HG02588 (cell line): ENCODE results near the gene ENKD1.

Source experiments
- ATAC-seq: cut with Tn5 transposase; IDR thresholded peaks from one replicate; pipeline ENCODE4 v1.9.1; 2021; ENCODE audit warnings: mild to moderate bottlenecking, moderate library complexity; ENCODE audit not compliant: unreplicated experiment

Gene ENKD1

DNA sequence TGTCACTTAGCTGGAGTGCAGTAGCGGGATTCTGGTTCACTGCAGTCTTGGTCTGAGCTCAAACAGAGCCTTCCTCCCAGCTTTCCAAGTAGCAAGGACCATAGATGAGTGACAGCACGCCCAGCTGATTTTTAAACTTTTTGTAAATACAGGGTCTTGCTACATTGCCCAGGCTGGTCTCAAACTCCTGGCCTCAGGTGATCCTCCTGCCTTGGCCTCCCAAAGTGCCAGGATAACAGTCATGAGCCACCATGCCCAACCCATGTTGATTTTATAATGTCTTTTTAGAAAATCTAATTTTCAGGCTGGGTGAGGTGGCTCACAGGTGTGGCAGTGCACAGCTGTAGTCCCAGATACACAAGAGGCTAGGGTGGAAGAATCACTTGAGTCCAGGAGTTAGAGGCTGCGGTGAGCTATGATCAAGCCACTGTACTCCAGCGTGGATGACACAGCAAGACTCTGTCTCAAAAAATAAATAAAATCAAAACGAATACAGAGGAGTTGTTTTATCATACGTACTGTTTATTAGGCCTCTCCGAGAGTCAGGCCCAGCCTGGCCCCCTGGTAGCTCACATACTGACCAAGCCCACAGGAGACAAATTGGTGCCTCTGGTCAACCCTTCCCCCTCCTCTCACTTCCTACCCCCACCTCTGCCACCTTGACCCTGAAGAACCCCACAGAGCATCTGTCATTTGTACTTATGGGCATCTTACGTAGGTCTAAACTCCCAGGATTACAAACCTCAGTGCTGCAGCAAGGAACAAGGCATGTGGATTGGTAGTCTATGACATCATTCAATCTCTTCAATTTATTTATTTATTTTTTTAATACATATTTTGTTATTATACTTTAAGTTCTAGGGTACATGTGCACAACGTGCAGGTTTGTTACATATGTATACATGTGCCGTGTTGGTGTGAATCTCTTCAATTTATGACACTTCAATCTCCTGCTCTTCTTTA is 13.7 kb upstream of the ENKD1 start:
- ATAC-seq: no peak

DNA sequence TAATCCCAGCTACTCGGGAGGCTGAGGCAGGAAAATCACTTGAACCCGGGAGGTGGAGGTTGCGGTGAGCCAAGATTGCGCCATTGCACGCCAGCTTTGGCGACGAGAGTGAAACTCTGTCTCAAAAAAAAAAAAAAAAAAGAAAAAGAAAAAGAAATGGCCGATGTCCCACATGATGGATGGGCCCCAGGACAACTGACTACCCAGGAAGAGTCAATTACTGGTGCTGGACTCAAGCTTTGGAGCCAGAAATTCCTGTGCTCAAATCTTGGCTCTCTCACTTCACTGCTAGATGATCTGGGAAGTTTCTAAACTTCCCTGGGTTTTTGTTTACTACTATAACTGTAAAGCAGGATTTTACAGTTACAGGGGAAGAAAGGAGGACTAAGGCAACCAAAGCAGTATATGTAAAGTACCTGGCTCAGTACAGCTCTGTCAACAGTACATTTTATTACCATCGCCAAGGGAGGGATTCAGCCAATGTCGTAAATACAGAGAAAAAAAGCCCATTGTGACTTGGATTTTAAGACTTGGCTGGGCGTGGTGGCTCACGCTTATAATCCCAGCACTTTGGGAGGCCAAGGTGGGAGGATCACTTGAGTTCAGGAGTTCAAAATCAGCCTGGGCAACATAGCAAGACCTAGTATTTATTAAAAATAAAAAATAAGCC is 11.9 kb upstream of the ENKD1 start:
- ATAC-seq: no peak

DNA sequence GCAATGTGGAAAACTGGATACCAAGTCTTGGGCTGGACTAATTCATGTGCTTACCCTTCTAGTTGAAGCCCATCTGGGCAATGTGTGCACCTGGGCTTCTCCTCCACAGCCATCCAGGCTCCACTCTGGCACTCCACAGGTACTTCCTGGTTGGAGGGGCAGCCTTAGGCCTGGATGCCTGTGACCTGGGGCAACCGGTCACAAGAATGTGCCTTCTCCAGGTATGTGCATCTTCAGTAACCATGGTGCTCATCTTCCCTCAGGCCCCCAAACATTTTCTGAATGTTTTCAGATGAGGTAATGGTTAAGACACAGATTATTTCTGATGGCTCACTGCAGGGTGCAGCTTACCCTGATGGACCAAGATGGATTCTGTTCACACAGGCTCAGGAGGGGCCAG is 11.2 kb upstream of the ENKD1 start:
- no peak for ATAC-seq

DNA sequence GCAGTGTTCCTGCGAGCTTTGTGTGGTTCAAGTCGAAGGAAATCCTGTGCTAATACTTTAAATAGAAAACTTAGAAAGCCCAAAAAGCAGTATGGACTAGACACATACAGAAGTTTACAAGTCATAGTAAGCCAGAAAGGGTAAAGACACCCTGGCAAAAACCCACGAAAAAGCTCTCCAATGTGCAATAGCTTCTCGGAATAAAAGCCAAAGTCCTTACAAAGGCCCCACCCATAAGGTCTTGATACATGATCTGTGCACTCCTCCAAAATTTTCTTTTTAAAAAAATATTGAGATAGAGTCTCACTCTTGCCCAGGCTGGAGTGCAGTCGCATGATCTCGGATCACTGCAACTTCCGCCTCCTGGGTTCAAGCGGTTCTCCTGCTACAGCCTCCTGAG is 10.4 kb upstream of the ENKD1 start:
- ATAC-seq: no peak

DNA sequence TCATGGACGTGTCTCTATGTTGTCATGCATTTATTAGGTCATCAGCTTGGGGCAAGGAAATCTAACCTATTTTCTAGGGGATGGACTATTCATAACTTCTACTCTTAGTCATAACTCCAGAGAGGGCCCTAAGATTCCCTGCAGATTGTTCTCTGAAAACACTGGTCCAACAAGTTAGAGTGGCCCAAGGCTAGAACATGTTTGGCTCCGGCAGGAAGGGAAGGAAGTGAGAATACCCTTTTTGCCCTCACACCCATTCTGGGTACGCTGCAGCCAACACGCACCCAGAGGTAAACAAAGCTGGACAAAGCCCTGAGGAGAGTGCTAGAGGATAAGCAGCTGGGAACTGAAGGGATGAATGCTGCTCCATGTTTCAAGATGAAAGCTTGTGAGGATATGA is 10.0 kb upstream of the ENKD1 start:
- ATAC-seq: no peak

DNA sequence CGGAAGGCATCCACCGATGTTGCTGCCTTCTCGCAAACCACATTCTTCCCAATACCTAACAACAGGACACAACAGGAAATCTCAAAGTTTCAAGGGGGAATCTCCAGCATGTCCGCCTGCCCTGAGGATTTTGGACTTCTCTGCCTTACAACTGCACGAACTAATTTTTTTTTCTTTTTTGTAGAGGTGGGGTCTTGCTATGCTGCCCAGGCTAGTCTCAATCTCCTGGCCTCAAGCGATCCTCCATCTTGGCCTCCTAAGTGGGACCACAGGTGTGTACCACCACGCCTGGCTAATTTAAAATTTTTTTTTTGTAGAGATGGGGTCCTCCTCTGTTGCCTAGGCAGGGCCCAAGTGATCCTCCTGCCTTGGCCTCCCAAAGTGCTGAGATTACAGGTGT is 9.4 kb upstream of the ENKD1 start:
- ATAC-seq: no peak

DNA sequence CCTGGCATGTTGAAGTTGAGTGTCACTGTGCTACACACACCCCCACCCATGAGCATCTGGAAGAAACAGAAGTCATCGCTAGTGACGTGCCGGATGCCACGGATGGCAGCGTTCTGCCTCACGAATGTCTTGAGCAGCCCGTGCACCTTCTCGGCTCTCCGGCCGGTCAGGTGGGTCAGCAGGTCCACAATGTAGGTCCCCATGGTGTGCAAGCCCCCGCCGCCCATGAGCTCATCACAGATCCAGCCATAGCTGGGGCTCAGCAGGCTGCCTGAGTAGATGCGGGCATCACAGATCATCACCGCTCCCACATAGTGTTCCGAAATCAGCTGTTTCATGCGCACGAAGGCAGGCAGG is 9.0 kb upstream of the ENKD1 start:
- ATAC-seq: no peak

DNA sequence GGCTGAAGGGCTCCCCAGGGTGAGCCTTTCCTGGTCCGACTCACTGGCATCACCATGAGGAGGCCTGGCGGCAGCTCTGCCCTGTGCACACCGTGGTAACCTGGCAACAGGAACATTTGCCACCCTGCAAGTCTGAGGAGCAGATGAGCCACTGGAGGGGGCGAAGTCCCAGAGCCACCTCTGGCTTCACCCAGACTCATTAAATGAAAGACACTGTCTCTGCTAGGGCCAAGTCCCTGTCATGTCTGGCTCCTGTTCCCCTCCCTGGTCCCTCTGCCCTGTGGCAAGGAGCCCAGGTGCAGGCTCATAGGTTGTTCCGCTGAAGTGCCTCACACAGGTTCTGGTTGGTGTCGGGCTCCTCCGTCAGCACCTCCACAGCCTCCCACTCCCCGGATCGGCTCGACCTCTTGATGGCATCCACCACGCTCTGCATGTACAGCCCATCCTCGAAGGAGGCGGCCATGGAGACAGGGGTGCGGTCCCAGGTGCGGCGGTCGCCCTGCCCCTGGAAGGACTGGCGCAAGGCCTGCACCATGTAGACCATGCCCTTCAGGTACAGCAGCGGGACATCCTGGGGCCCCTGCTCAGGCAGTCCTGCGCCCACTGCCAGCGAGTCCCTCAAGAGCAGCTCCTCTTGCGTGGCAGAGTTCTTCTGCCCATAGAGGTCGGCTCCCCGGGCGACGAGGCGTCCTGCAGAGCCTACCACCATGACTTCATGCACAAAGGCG is 8.5 kb upstream of the ENKD1 start:
- ATAC-seq: no peak

DNA sequence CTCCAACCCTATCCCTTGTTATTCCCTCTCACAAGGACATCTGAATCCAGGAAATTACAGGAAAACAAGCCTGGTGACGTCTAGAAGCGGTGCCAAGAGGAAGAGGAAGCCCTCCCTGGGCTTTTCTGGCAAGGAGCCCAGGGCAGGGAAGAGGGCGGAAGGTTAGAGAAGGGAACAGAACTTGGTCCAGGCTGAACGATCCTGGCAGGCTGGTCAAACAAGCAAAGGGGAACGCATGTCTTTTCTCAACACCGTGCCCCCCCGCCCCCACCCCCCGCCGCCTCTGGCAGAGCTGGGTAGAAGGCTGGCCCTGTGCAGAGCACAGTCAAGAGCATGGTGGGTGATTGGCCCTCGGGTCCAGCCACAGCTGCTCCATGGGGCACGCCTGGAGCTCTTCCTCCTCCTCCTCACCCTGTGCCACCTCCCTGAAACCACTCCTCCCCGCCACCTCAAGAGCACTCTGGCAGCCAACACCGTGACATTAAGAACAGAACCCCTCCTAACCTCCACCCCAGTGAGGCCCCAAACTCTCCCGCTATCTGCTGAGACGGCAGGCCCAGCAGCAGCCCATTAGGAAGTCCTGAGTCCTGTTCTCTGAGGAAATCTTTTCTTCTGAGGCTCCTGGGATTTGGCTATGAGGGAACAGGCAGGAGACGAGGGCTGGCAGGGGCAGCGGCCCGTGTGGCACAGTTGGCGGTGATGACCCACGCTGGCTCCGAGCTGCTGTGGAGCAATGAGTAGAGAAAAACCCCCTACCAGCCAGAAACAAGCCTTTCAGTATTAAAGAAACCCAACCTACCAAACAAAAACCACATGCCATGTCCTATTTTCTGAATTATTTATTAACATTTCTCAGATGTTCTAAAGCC is 7.4 kb upstream of the ENKD1 start:
- ATAC-seq: no peak

DNA sequence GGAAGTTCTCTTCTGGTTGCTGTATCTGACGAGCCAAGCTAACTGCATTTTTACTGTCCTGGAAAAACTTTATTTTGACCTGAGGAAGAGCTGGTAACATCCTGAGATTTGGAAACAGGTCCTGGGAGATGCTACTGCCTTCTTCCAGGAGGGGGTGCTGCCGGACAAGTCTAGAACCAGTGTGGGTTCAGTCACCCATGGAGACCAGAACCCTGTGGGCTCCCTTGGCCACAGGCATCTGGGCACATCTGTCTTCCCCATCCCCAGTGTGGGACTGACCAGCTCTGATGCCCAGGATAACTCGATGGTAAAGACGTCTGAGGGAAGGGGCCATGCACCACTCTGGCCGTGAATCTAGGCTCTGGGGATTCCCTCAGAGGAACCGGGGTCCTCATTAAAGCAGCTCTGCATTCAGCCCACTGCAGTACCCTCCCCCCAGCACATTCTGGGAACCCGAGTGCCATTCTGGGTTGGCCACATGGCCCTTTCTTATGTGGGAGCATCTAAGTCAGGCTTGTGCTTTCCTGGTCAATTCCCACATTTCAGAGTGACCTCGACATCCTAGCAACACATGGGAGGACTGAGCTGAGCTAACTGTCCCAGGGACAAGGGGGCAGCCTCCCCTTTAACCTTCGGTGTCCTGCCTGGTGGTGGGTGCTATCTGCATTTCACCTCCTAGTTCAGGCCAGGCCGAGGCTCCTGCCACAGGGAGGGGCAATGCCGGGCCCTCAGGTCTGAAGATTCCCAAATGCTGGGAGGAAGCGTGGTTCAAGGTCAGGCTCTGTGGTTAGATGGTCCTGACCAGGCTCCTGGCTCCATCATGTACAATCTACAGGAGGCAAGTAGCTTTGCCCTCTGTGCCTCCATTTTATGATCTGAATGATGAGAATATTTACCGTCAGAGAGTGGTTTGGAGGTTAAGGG is 6.5 kb upstream of the ENKD1 start:
- no peak for ATAC-seq

DNA sequence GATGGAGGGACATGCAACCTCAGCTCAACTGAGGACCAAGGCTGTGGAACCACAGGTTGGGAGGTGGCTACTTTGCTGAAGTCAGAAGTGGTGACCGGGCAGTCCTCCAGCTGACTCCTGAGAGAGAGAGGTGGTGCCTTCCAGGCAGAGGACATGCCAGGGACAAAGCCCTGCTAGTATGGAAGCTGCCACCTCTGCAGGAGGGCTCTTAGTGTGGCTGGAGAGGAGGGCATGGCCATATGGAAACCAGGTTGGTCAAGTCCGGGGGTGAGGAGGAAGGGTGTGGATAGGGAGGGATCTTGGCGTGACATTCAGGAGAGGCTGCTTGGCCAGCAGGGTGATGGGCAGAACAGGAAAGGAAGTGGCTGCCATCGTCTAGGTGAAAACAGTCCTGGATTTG is 5.8 kb upstream of the ENKD1 start:
- ATAC-seq: no peak

DNA sequence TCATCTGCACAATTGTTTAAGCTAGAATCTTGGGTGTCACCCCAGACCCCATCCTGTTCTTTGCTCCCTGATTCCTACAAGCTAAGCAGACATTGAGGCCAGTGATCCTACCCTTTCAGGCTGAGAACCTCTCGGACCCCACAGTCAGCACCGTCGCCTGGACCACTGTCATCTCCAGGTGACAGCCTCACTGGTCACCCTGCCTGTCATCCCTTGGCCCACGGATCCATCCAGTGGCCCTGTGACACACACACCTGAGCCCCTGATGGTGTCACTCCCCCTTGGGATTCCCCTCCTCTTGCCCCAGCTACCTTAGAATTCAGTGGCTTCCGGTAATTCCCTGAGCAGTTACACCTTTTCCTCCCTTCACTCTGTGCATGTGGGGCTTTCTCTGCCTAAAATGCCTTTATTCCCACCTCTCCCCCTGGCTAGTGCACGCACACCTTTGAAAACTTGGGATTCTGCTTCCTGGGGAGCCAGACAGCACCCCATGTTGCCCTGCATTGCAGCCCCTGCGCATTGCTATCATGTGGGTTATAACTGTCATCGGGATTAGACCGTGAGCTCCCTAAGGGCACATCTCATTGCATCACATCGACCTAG is 3.0 kb upstream of the ENKD1 start:
- no peak for ATAC-seq

DNA sequence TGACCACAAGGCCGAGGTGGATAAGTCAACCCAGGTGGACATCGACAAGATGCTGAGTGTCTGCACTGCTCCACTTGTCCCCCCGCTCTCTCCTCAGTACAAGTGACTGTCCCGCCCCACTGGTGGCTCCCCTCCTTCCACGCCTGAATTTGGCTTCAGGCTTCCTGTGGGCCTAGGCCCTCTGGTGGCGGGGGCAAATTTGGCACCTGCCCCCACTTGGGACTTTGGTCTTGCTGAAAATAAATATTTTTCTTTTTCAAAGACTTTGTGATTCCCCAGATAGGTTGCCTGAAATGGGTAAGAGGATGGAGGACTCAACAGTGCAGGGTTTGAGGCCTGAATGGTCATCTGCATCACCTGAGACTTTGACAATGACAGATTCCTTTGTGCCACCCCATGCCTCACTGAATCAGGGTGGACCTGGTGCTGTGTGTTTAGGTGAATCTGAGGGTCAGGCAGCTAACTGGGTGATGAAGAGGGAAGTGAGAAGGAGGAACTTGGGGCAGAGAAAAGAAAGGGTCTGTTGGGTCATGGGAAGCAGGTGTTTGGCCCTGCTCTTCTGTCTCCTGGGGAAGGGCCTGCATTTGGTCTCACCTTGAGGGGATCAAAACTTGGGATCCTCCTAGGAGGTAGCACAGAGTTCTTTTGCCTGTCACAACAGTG is 2.1 kb upstream of the ENKD1 start:
- ATAC-seq: no peak

DNA sequence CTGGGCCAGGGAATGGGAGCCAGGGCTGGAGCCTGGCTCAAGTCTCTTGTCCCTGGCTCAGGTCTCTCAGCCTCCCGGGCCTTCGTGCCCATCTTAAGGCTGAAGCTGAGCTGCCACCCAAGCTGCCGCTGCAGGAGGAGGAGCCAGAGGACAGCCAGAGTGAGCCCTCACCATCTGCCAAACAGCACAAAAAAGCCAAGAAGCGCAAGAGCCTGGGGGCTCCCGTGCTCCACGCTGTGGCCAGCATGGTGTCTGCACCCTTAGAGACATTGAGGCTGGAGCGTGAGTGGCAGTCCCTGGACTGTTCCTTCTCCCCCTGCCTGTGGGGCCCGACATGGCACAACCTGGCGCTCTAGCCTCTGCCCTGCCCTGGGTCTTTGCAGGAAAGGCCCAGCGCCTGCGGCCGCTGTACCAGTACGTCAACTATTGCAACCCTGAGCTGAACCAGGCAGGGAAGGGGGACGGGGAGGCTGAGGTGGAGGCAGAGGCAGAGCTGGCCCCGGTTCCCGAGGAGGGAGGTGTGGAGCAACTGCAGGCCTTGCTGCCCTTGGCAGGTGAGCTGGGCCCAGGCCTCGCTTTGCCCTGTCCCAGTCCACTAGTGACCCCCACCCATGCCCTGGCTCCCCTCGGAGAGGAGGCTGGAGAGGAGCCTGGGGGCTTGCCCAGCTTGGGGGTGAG is 1.4 kb upstream of the ENKD1 start:
- ATAC-seq: peak; percentile 59

DNA sequence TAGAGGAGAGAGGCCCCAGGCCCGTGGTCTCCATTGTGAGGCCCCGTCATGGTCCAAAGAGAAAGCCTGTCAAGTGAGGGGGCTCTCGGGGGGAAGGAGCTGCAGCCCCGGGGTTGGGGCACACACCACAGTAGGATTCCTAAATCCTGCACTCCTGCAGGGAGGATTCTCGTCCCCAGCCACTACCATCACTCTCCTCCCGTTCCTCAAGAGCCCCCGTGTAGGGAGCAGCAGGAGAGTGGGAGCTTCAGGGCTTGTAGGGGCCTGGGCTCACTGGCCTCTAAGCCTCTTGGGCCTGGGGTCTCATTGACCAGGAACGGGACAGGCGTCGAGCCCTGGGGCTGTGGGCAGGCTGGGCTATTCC is 885 bp upstream of the ENKD1 start:
- ATAC-seq: no peak

DNA sequence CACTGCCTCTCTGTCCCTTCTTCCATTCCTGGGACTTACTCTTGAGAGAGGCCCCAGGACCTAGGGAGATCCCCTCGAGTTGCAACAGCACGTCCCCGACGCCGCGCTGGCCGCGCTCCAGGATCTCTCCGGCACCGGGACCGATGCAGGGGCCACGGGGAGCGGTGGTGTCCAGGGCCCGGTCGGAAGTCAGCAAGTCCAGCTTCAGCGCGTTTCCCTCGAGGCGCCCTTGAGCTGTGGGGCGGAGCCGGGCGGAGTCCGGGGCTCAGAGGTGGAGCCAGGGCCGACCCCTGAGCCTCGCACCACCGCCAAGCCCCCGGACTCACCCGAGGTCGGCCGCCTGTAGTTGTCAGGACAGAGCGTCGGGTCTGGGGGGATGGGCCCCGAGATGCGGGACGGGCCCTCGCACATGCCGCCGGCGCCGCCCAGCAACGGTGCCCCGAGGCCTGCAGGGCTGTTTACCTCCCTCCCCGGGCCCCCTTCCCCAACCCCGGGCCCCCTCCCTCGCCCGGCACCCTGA is 458 bp downstream of the ENKD1 start:
- peak; percentile 9 for ATAC-seq

DNA sequence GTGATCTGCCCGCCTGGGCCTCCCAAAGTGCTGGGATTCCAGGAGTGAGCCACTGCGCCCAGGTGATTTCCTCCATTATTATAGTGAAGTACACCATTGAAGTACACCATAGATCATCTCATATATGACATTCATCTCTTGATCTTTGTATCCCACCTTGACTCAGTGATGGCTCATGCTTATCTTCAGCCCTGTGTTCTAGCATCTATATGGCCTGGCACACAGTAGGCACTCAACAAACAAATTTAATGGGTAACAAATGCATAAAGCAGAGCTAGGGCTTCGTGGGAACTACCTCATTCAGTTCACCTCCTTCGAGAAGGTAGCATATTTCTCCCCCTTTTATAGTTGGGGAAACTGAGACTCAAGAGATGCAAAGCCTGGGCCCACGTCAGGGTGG is 952 bp downstream of the ENKD1 start:
- ATAC-seq: no peak

DNA sequence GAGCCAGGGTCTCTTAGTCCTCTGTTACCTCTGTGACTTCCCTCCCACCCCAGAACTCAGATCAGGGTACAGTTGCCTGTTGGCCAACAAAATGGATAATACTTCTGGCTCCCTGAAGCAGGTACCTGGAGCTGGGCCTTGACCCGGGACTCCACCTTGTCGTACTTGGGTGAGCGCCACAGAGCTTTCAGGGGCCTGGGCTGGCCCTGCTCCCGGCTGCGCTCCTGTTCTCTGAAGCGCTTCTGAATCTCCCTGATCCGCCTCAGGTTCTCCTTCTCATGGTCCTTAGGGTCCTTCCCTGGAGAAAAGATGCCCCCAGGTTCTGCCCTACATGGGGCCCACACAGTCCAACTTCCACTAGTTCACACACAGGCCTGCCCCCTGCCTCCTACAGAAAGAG is 1.7 kb downstream of the ENKD1 start:
- no peak for ATAC-seq
